ENCODE measurements around the gene HMGB2.

HMGB2 gene

DNA sequence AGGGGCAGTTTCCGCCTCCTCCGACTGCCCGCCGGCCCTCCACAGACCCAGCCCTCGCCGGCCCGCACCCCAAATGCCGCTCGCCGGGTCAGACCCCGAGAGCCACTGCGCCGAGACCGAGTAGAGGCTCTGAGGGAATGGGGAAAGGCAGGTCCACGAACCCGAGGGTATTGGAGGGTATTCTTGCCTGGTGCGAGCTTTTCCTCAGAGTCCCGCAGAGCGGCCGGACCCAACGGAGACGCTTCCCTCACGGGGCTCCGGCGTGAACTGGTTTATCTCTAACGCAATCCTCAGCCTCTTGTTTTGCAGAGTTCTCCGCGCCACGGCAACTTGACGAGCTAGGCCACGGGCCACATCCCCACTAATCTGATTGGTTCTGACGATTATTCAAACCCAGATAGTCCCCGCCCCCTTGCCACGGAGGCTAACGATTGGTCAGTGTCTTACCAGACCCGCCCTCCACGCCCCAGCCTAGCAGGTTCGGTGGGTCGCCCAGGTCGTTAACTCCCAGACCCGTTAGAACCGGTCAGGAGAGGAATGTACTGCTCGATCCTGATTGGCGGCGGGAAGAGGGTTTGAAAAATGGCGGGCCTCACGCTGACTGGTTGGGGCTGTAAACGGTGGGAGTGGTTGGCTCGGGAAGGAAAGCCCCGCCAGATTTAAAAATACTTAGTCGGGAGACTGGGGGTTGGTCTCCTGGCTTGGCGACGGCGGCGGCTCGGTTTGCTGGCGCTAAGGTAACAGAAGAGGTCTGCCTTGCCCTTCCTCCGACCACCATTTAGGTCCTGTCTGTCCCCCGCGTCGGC lies at the start of gene HMGB2:
TSS of gene HMGB2 (minus strand) at position 274 of the 806 bp plus-strand sequence. CDS start 709 bp downstream, outside the sequence.
- peak; percentile 100 for DNase-seq

DNA sequence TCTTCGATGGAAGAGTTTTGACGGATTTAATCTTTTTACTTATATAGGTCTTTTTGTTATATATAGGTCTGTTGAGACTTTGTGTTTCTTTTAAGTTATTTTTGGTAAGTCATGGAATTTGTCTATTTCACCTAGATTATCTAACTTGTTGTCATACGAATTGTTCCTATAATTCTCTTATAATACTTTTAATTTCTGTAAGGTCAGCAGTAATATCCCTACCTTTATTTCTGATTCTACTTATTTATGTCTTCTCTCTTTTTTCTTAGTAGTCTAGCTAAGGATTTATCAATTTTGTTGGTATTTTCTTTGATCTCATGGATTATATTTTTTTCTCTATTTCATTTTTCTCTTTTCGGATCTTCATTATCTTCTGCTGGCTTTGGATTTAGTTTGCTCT lies 48.2 kb upstream of the HMGB2 start:
- no peak for DNase-seq

- no peak for DNase-seq
These were observed 47.5 kb upstream of the HMGB2 start for GRCh38 chr4:173381610-173382009.

DNA sequence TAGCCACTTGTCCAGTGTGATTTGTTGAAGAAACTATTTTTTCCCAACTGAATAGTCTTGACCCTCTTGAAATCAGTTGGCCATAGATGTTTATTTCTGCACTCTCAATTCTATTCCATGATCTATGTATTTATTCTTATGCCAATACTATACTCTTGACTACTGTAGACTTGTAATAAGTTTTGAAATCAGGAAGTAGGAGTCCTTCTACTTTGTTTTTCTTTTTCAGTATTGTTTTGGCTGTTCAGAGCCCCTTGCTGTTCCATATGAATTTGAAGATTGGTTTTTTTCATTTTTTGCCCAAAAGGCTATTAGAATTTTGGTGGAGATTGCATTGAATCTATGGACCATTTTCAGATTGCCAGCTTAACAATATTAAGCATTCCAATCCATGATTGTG lies 46.8 kb upstream of the HMGB2 start:
- DNase-seq = no peak

DNA sequence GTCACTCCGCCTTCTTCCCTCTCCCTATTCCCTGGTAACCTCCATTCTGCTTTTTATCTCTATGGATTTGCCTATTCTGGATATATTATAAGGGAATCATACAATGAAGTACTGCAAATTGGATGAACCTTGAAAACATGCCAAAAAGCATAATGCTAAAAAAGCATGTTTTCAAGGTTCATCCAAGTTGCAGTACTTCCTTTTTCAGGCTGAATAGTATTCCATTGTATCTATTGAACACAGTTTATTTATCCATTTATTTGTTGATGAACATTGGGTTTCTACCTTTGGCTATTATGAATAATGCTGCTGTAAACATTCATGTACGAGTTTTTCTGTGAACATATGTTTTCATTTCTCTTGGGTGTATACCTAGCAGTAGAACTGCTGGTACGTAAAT lies 45.8 kb upstream of the HMGB2 start:
- no peak for DNase-seq

- no peak for DNase-seq
These were observed 40.4 kb upstream of the HMGB2 start for GRCh38 chr4:173374588-173374987.

DNA sequence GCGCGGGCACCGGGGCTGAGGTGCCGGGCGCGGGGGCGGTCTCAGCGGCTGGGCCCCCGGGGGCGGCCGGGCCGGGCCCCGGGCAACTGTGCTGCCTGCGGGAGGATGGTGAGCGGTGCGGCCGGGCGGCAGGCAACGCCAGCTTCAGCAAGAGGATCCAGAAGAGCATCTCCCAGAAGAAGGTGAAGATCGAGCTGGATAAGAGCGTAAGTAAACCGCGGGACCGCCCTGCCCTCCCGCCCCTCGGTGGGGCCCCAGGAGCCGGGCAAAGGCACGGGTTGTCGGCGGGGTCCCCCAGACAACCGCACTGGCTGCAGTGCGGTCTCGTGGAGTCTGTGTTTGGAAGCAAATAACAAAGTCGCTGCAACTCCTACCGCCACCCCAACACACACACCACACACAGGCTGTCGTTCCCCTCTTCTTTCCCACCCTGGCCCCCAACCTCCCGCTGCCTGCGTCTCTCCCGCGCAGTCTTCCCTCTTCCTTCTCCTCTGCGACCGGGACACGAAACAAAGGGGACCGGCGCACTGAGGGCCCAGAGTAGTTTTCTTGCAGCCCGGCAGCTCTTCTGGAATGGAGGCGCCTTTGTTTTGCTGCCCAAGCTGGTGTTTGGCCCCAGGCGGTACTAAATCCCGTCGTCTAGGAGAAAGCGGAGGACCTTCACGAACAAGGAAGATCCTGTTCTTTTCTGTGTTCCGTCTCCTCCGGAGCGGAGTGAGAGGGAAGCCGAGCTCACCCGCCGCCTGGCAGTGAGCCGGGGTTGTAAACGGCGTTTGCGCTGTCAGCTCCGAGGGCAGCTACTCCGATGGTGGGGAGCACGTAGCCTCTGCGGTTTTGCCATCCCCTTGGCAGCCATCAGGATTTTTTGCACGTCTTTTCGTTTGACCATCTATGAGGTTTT lies 37.4 kb upstream of the HMGB2 start:
- DNase-seq = peak; percentile 67

GRCh38 chr4:173370477-173371291 lies 36.5 kb upstream of the HMGB2 start, which contains the start of gene SAP30:
TSS of gene SAP30 (plus strand) at chr4:173370954. CDS start at chr4:173371183, 229 bp downstream.
- DNase-seq = peak; percentile 97

DNA sequence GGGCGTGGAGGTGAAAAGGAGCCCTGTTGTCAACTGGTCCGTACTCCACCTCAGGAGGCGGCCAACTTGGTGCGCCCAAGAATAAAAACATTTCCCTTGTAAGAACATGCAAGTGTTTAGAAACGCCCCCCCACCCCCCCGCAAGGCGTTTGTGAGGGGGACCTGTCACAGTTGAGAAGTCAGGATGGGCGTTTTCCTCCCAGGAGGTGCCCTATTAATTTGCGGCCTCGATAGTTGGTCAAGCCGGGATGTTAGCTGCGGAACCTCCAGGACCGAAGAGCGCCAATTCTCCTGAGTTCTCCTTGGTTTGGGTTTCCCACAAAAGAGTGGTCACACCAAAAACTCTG lies 35.9 kb upstream of the HMGB2 start:
- DNase-seq = no peak

GRCh38 chr4:173367946-173368345 lies 33.8 kb upstream of the HMGB2 start:
- DNase-seq = no peak

DNA sequence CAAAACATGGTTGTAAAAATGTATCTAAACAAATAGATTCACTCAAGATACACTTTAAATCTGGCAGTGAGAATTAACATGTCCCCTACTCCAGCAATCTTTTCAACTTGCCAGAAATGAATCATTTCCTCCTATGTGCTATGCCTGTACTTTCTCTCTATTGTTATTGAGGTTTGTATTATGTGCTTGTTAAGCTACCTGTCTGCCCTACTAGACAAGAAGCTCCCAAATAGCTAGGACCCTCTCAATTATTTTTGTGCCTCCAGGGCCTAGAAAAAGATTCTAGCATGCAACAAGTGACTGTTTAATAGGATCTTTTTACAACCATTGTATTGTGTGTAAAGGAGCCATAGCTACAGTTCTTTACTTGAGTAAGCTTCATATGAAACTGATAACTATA lies 33.1 kb upstream of the HMGB2 start:
- DNase-seq = no peak

DNA sequence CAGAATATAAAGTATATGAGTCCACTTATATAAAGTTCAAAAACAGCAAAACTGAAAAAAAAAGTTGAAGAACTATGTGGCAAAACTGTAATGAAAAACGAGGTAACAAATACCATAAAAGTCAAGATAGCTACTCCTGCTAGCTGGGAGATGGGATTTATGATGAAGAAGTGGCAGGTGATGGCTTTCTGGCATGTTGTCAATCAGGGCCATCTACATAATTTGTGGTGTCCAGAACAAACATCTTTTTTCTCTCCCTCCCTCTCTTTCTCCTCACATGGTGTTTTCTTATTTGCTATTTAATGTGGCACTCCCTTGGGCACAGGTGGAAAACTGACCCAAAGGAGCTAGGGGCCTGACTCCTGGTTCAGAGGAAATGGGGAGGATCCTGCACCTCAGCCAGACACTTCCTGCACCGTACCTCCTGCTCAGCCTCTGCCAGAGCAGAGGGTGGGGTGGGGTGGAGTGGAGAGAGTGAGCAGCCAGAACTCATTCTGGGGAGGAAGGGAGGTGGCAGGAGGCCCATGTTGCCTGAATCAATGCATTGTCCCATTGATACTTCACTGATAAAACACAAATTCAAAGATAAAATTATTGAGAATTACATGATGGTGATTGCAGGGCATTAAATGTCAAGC lies 31.3 kb upstream of the HMGB2 start:
- no peak for DNase-seq

DNA sequence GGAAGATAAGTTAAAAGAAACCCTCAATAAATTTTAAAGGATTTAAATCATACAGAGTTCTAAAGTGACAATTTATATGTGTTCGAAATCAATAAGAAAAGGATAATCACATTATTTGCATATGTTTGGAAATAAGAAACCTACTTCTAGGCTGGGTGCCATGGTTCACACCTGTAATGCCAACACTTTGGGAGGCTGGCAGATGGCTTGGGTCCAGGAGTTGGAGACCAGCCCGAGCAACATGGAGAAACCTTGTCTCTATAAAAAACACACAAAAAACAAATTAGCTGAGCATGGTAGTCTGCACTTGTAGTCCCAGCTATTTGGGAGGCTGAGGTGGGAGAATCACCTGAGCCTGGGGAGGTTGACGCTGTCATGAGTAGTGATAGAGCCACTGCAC lies 28.5 kb upstream of the HMGB2 start:
- no peak for DNase-seq

DNA sequence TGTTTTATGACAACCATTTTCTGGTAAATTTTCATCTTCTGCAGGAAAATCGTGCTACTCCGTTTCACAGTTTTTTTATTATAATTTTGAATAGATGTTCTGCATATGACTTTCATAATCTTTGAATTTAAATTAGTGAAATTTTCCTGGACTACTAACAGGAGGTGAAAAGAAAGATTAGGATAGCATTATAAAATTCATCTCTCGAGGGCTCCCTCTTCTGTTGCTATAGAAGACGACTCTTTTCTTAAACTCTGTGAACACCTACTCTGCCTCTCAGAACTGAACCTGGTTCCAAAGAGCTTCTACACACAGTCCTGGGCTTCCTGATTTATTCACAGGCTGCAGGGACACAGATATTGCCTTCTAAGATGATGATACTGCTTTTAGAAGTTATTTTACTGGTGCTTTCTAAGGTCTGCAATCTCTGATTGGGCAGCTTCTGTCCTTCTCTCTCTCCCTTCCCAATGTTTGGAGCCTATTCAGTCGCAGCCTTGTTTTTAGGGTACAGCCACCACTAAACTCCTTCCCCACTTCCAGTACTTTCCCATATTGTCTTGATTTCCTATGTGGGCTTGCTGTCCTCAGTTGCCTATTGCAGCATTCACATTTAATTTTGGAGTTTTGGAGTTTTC lies 26.5 kb upstream of the HMGB2 start:
- DNase-seq = peak; percentile 5

GRCh38 chr4:173357939-173358338 lies 23.8 kb upstream of the HMGB2 start:
- peak; percentile 52 for DNase-seq

GRCh38 chr4:173347467-173347866 lies 13.3 kb upstream of the HMGB2 start:
- no peak for DNase-seq

GRCh38 chr4:173346074-173346473 lies 11.9 kb upstream of the HMGB2 start:
- DNase-seq = no peak

DNA sequence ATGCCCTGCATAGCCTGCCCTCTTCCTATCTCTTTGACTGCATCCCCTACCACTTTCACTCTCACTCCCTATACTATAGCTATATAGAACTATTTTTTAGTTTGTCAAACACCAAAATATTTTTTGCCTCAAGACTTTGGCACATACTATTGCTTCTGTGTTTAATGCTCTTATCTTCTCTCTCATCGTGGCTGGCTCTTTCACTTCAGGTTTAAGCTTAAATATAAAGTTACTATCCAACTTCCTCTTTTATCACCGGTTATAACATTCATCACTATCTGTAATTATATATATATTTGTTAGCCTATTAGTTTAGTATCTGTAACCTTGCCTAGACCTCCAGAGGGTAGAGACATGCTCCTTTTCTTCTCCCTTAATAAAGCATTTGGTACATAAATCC lies 11.5 kb upstream of the HMGB2 start:
- no peak for DNase-seq

- no peak for DNase-seq
These were observed 9.8 kb upstream of the HMGB2 start for GRCh38 chr4:173343832-173344397.

- DNase-seq = no peak
These were observed 3.3 kb upstream of the HMGB2 start for GRCh38 chr4:173337463-173337862.

GRCh38 chr4:173334891-173335752 lies 964 bp upstream of the HMGB2 start:
- DNase-seq = peak; percentile 91

Data from NCI-H82 (cell line).